Central memory CD4-positive, alpha-beta T cell (primary cell): ENCODE results near the gene SFXN2.
"Not testable (repeated sequence)": the region's sequence is repeated elsewhere in the genome, so short reads cannot be mapped to it uniquely, and the experiment has no call there.

Experiments used
- DNase-seq: peaks from one replicate; pipeline ENCODE4 v3.0.0; 2022
- total RNA-seq, 3 experiments: gene quantifications; one replicate each; lab custom pipeline; 2026; lab: John Stamatoyannopoulos, UW

SFXN2 gene
- total RNA-seq, result 23.9 to 34.5 (median 25.8) reads per million in 3 experiments

GRCh38 chr10:102714621-102715455 lies at the start of gene SFXN2:
TSS of gene SFXN2 (plus strand) at chr10:102714636. CDS start at chr10:102726637, 12,001 bp downstream.
- peak; percentile 50 for DNase-seq

- DNase-seq, result no peak
Observed at GRCh38 chr10:102665904-102666509, 48.4 kb upstream of the SFXN2 start.

- DNase-seq, result not testable (repeated sequence)
Observed at GRCh38 chr10:102667411-102667810, 47.0 kb upstream of the SFXN2 start.

GRCh38 chr10:102668326-102669107 lies 45.9 kb upstream of the SFXN2 start:
- no peak for DNase-seq

- DNase-seq, result no peak
Observed at GRCh38 chr10:102669206-102670064, 45.0 kb upstream of the SFXN2 start.

- no peak for DNase-seq
Observed at GRCh38 chr10:102670065-102670670, 44.3 kb upstream of the SFXN2 start.

- DNase-seq, result no peak
Observed at GRCh38 chr10:102670871-102671434, 43.5 kb upstream of the SFXN2 start.

- DNase-seq, result no peak
Observed at GRCh38 chr10:102673236-102673818, 41.1 kb upstream of the SFXN2 start.

GRCh38 chr10:102673819-102674511 lies 40.5 kb upstream of the SFXN2 start:
- peak; percentile 88 for DNase-seq

- DNase-seq, result peak; percentile 41
Observed at GRCh38 chr10:102674566-102674965, 39.9 kb upstream of the SFXN2 start.

- no peak for DNase-seq
Observed at GRCh38 chr10:102675011-102675665, 39.3 kb upstream of the SFXN2 start.

- no peak for DNase-seq
Observed at GRCh38 chr10:102675666-102676533, 38.5 kb upstream of the SFXN2 start.

GRCh38 chr10:102676534-102677315 lies 37.7 kb upstream of the SFXN2 start:
- no peak for DNase-seq

GRCh38 chr10:102677331-102678067 lies 36.9 kb upstream of the SFXN2 start:
- no peak for DNase-seq

GRCh38 chr10:102678068-102678400 lies 36.4 kb upstream of the SFXN2 start:
- DNase-seq, result no peak

- no peak for DNase-seq
Observed at GRCh38 chr10:102678842-102679289, 35.6 kb upstream of the SFXN2 start.

- no peak for DNase-seq
Observed at GRCh38 chr10:102679596-102679995, 34.8 kb upstream of the SFXN2 start.
